ENCODE results near the gene TSC22D2.

GRCh38 chr3:150426292-150426691 is 18.2 kb downstream of the TSC22D2 start:
- TF ChIP-seq, protein P1, sequence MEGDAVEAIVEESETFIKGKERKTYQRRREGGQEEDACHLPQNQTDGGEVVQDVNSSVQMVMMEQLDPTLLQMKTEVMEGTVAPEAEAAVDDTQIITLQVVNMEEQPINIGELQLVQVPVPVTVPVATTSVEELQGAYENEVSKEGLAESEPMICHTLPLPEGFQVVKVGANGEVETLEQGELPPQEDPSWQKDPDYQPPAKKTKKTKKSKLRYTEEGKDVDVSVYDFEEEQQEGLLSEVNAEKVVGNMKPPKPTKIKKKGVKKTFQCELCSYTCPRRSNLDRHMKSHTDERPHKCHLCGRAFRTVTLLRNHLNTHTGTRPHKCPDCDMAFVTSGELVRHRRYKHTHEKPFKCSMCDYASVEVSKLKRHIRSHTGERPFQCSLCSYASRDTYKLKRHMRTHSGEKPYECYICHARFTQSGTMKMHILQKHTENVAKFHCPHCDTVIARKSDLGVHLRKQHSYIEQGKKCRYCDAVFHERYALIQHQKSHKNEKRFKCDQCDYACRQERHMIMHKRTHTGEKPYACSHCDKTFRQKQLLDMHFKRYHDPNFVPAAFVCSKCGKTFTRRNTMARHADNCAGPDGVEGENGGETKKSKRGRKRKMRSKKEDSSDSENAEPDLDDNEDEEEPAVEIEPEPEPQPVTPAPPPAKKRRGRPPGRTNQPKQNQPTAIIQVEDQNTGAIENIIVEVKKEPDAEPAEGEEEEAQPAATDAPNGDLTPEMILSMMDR (IDR thresholded peaks at IDR 0.05) = no peak
- no peak for TF ChIP-seq POLR2A (IDR thresholded peaks at IDR 0.05)
